Panc1 (cell line): Measurements from ENCODE around the gene DLG2. TPM values are rescaled to one million over a fixed set of nuclear protein-coding genes. Genes with fewer than 3 reads are reported as not detected.
A peak's percentile ranks its signal among the peaks of the same experiment; 100 is the strongest.

Experiments
- ATAC-seq: fragments of 200-7000 bp; cut with Tn5 transposase; 2 replicates; pipeline ENCODE4 v1.9.1; 2020; ENCODE audit warnings: mild to moderate bottlenecking, moderate library complexity
- BruUV-seq: library from RNA; stranded (reverse); fragments of 400-500 nt; replicated peaks from 2 replicates; lab custom pipeline; 2021; lab: Mats Ljungman, UMichigan
- CTCF ChIA-PET: fragments of 300-600 bp; sonication (Branson Sonifier 250); formaldehyde crosslinking; loops from one replicate; lab custom pipeline; 2022; ENCODE audit warnings: antibody characterized with exemption; lab: Charles Lee
- POLR2A ChIA-PET: fragments of 300-600 bp; sonication (Branson Sonifier 250); formaldehyde crosslinking; loops from one replicate; lab custom pipeline; 2022; ENCODE audit warnings: antibody characterized with exemption; lab: Charles Lee
- DNase-seq: peaks from one replicate; pipeline ENCODE4 v3.0.0-alpha.2; 2010; ENCODE audit warnings: low read depth, low spot score
- H3K27ac ChIP-seq: 2 replicates; pipeline ENCODE4 v1.5.1; 2011; ENCODE audit warnings: mild to moderate bottlenecking, low read length, inconsistent platforms
- H3K27me3 ChIP-seq: fragments of 200-500 bp; sonication (Bioruptor generic); 2 replicates; pipeline ENCODE4 v1.6.0; 2014; ENCODE audit warnings: low read length, inconsistent platforms; ENCODE audit not compliant: control insufficient read depth, insufficient read depth
- H3K36me3 ChIP-seq: fragments of 200-500 bp; sonication (Bioruptor generic); 2 replicates; pipeline ENCODE4 v1.5.1; 2014; ENCODE audit warnings: inconsistent platforms, mild to moderate bottlenecking, low read length, moderate library complexity; ENCODE audit not compliant: control insufficient read depth, insufficient read depth
- H3K4me1 ChIP-seq: 2 replicates; pipeline ENCODE4 v1.5.1; 2011; ENCODE audit warnings: inconsistent platforms, mild to moderate bottlenecking, low read length, moderate library complexity; ENCODE audit not compliant: control insufficient read depth, insufficient read depth
- H3K4me3 ChIP-seq, 2 experiments: 2 replicates each; pipeline ENCODE4 v1.5.1; 2011 to 2012; ENCODE audit warnings: low read depth in 2 of 2, low read length in 2 of 2, mild to moderate bottlenecking in 2 of 2, inconsistent platforms in 1 of 2, moderate library complexity in 1 of 2
- H3K9me3 ChIP-seq: fragments of 200-500 bp; sonication (Bioruptor generic); 2 replicates; pipeline ENCODE4 v1.5.1; 2014; ENCODE audit warnings: low read depth, mild to moderate bottlenecking, inconsistent platforms, low read length, moderate library complexity; ENCODE audit not compliant: control insufficient read depth, insufficient read depth
- CTCF ChIP-seq: fragments of 450-650 bp; IDR thresholded peaks from 2 replicates; pipeline ENCODE4 v1.5.1; 2017; ENCODE audit warnings: mild to moderate bottlenecking
- POLR2AphosphoS5 ChIP-seq: IDR thresholded peaks from 2 replicates; pipeline ENCODE4 v1.6.1; 2012; ENCODE audit warnings: mild to moderate bottlenecking, low read depth, low read length, moderate library complexity
- REST ChIP-seq, 2 experiments: IDR thresholded peaks; 2 replicates each; pipeline ENCODE4 v1.6.1; 2011 to 2012; ENCODE audit warnings: low read depth in 2 of 2, control low read depth in 1 of 2, low read length in 1 of 2, mild to moderate bottlenecking in 1 of 2, moderate library complexity in 1 of 2; ENCODE audit not compliant: insufficient read depth in 1 of 2
- SIN3A ChIP-seq: IDR thresholded peaks from 2 replicates; pipeline ENCODE4 v1.6.1; 2012; ENCODE audit warnings: low read depth, mild to moderate bottlenecking, low read length, moderate library complexity, borderline replicate concordance; ENCODE audit not compliant: insufficient read depth
- TCF7L2 ChIP-seq: IDR thresholded peaks from 2 replicates; pipeline ENCODE4 v1.6.1; 2011; ENCODE audit warnings: mild to moderate bottlenecking, low read depth, low read length, inconsistent platforms
- in situ Hi-C: cut with HindIII; loops from 2 replicates; pipeline ENCODE4 v1.10.0; 2016; ENCODE audit warnings: low sequenced_read_pairs, low pct_unique_long_range_greater_than_20kb
- intact Hi-C: fragments of 100-400 bp; cut with micrococcal nuclease; formaldehyde crosslinking; loops from one replicate; pipeline ENCODE4 v1.10.0; 2022; ENCODE audit not compliant: unreplicated experiment
- total RNA-seq: library from RNA; stranded (reverse); gene quantifications from one replicate; pipeline ENCODE4 v1.2.1, GENCODE V29; 2021; ENCODE audit not compliant: unreplicated experiment

Gene DLG2
- total RNA-seq, 1 experiment from 2014 or later, result 4.2 TPM

- H3K4me3 ChIP-seq, result no peak overlapping the region
- intact Hi-C loops (no loop called here), in situ Hi-C loops (no loop called here)
- no peaks in the 10 kb centered on the region for H3K27me3 ChIP-seq
- TF ChIP-seq CTCF (no peak), POLR2AphosphoS5 (no peak), SIN3A (no peak), REST (IDR thresholded peaks at IDR 0.05; ENCODE audit: insufficient read depth in 1 of 2, low read depth in 2 of 2, low read length in 1 of 2) (no peak), TCF7L2 (no peak)
- peaks cover 16% of the 10 kb centered on the region for H3K4me1 ChIP-seq
- BruUV-seq, result no TSS peak
- DNase-seq (no peak), ATAC-seq (no peak)
- ChIA-PET POLR2A (no interaction called here), CTCF (interaction anchor here (0.5 kb wide), 1 partner anchor 26 kb away, joined by 3 read pairs; no protein-coding TSS in a partner anchor)
- peaks cover 4% of the 10 kb centered on the region for H3K36me3 ChIP-seq
- H3K9me3 ChIP-seq, result no peaks in the 10 kb centered on the region
- peak overlapping the region; percentile 60; the same call in 1 of the 2 replicates for H3K27ac ChIP-seq
Observed at GRCh38 chr11:85666687-85667086, 39.5 kb upstream of the DLG2 start.

- Histone ChIP-seq H3K4me3 (no peak overlapping the region; a peak in 1 of 4 replicates), H3K27ac (peak overlapping the region; percentile 90), H3K27me3 (no peaks in the 10 kb centered on the region), H3K9me3 (no peaks in the 10 kb centered on the region), H3K36me3 (peaks cover 14% of the 10 kb centered on the region), H3K4me1 (peaks cover 24% of the 10 kb centered on the region)
- ChIA-PET CTCF (no interaction called here), POLR2A (no interaction called here)
- no peak for DNase-seq
- BruUV-seq, result no TSS peak
- in situ Hi-C loops (no loop called here), intact Hi-C loops (no loop called here)
- ATAC-seq, result no peak
- TF ChIP-seq REST (IDR thresholded peaks at IDR 0.05; ENCODE audit: insufficient read depth in 1 of 2, low read depth in 2 of 2, low read length in 1 of 2) (no peak), POLR2AphosphoS5 (no peak), TCF7L2 (no peak), CTCF (no peak), SIN3A (no peak)
Observed at GRCh38 chr11:85665733-85666132, 38.6 kb upstream of the DLG2 start.
